PC-9 (cell line): Measurements from ENCODE around the gene DNASE1L1. TPM values are rescaled to one million over a fixed set of nuclear protein-coding genes. Genes with fewer than 3 reads are reported as not detected.
A peak's percentile ranks its signal among the peaks of the same experiment; 100 is the strongest.

Source experiments
- Bru-seq: library from RNA; stranded (reverse); fragments of 400-500 nt; gene quantifications from one replicate; lab custom pipeline; 2021; lab: Mats Ljungman, UMichigan
- BruChase-seq, 2 experiments: library from RNA; stranded (reverse); fragments of 400-500 nt; gene quantifications; one replicate each; lab custom pipeline; 2021; lab: Mats Ljungman, UMichigan
- BruUV-seq: library from RNA; stranded (reverse); fragments of 400-500 nt; replicated peaks from 2 replicates; lab custom pipeline; 2021; lab: Mats Ljungman, UMichigan
- CTCF ChIA-PET: fragments of 300-600 bp; sonication (Branson Sonifier 250); formaldehyde crosslinking; loops from one replicate; lab custom pipeline; 2022; ENCODE audit warnings: antibody characterized with exemption; lab: Charles Lee
- POLR2A ChIA-PET: fragments of 300-600 bp; sonication (Branson Sonifier 250); formaldehyde crosslinking; loops from one replicate; lab custom pipeline; 2022; ENCODE audit warnings: antibody characterized with exemption; ENCODE audit not compliant: unreplicated experiment; lab: Charles Lee
- DNase-seq, 2 experiments: peaks; one replicate each; pipeline versions ENCODE4 v3.0.0 to v3.0.0-alpha.2; 2015 to 2022; ENCODE audit warnings: mixed read lengths in 1 of 2
- H2AFZ ChIP-seq: fragments of 200-600 bp; sonication (generic); 2 replicates; pipeline ENCODE4 v1.8.1; 2017; ENCODE audit warnings: antibody characterized with exemption
- H3F3A ChIP-seq: fragments of 200-600 bp; sonication (generic); 2 replicates; pipeline ENCODE4 v1.8.1; 2017; ENCODE audit warnings: antibody characterized with exemption, mild to moderate bottlenecking, low read depth; ENCODE audit not compliant: insufficient read depth
- H3K27ac ChIP-seq: fragments of 200-600 bp; sonication (generic); 2 replicates; pipeline ENCODE4 v1.6.1; 2016; ENCODE audit warnings: mixed run types
- H3K27me3 ChIP-seq: fragments of 200-600 bp; sonication (generic); 2 replicates; pipeline ENCODE4 v1.6.1; 2016; ENCODE audit warnings: low read depth, mixed run types; ENCODE audit not compliant: insufficient read depth
- H3K36me3 ChIP-seq: fragments of 200-600 bp; sonication (generic); 2 replicates; pipeline ENCODE4 v1.6.1; 2016; ENCODE audit warnings: low read depth, mixed run types
- H3K4me1 ChIP-seq: fragments of 200-600 bp; sonication (generic); replicated peaks from 2 replicates; pipeline ENCODE4 v1.6.1; 2016; ENCODE audit warnings: mixed run types; ENCODE audit not compliant: insufficient read depth
- H3K4me2 ChIP-seq: fragments of 200-600 bp; sonication (generic); 2 replicates; pipeline ENCODE4 v1.6.1; 2017; ENCODE audit warnings: mixed run types
- H3K4me3 ChIP-seq: fragments of 200-600 bp; sonication (generic); 2 replicates; pipeline ENCODE4 v1.6.1; 2016; ENCODE audit warnings: mixed run types
- H3K79me2 ChIP-seq: fragments of 200-600 bp; sonication (generic); 2 replicates; pipeline ENCODE4 v1.6.1; 2017; ENCODE audit warnings: low read depth, mixed run types
- H3K9me2 ChIP-seq: fragments of 200-600 bp; sonication (generic); 2 replicates; pipeline ENCODE4 v1.8.1; 2017; ENCODE audit warnings: mild to moderate bottlenecking; ENCODE audit not compliant: insufficient read depth
- H3K9me3 ChIP-seq: fragments of 200-600 bp; sonication (generic); 2 replicates; pipeline ENCODE4 v1.8.1; 2016; ENCODE audit warnings: low read depth; ENCODE audit not compliant: insufficient read depth
- H4K20me1 ChIP-seq: fragments of 200-600 bp; sonication (generic); 2 replicates; pipeline ENCODE4 v1.8.1; 2017; ENCODE audit not compliant: insufficient read depth
- EZH2 ChIP-seq: fragments of 200-600 bp; sonication (generic); IDR thresholded peaks from 2 replicates; pipeline ENCODE4 v1.8.0; 2017; ENCODE audit warnings: antibody characterized with exemption, low read depth
- intact Hi-C: fragments of 100-400 bp; cut with micrococcal nuclease; formaldehyde crosslinking; loops from one replicate; pipeline ENCODE4 v1.10.0; 2022; ENCODE audit not compliant: unreplicated experiment
- long read RNA-seq: library from polyadenylated mRNA; stranded (forward); transcript quantifications from one replicate; pipeline ENCODE4 v2.0.0, GENCODE V29; 2022
- total RNA-seq: library from RNA; stranded (reverse); gene quantifications from 2 replicates; pipeline ENCODE4 v1.2.3, GENCODE V29; 2021
- TF ChIP-seq, protein P1 (sequence below): fragments of 200-600 bp; sonication (generic); conservative IDR thresholded peaks from 2 replicates; pipeline ENCODE4 v1.6.1; 2017; ENCODE audit warnings: mixed run types, antibody characterized with exemption, mild to moderate bottlenecking, moderate library complexity

DNASE1L1 gene, protein sequence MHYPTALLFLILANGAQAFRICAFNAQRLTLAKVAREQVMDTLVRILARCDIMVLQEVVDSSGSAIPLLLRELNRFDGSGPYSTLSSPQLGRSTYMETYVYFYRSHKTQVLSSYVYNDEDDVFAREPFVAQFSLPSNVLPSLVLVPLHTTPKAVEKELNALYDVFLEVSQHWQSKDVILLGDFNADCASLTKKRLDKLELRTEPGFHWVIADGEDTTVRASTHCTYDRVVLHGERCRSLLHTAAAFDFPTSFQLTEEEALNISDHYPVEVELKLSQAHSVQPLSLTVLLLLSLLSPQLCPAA
- total RNA-seq, result 25.9 and 28.3 TPM in 2 replicates
- percentile 52 among the genes with signal in this experiment for Bru-seq, nascent RNA
- BruChase-seq, experiment 1, labeled RNA remaining after a 2-hour chase, result percentile 53 among the genes with signal in this experiment
- percentile 63 among the genes with signal in this experiment for BruChase-seq, experiment 2, labeled RNA remaining after a 6-hour chase
- long read RNA-seq, transcript DNASE1L1-205 (10 exons, 3,008 nt), result major isoform, 7 of 17 reads
- long read RNA-seq, transcript DNASE1L1-203 (8 exons, 2,110 nt), result minor isoform, 5 of 17 reads
- long read RNA-seq, partial matches to known transcripts, result 1 of 17 reads
- long read RNA-seq, other reads (novel, unspliced or antisense), result 3 of 17 reads

- H3K36me3 ChIP-seq, result no peaks in the 10 kb centered on the region
- POLR2A ChIA-PET, result interaction anchor here (0.5 to 0.9 kb wide), 4 partner anchors 10 to 353 kb away, joined by 3 to 9 read pairs (median 5); partner anchors contain the start of gene DKC1
- intact Hi-C loops, result loop anchor here (1.0 to 2.0 kb wide), 3 partner anchors 38 to 81 kb away; partner anchors contain the start of genes PLXNA3 and SLC10A3
Measured at GRCh38 chrX:154409222-154409871, at the start of gene DNASE1L1. DNASE1L1 (minus strand) TSS chrX:154409254; CDS start chrX:154405568, 3,686 bp downstream.

GRCh38 chrX:154458116-154458953 is 49.3 kb upstream of the DNASE1L1 start, which contains the start of gene PLXNA3:
PLXNA3 (plus strand) TSS chrX:154458281; CDS start chrX:154460184, 1,903 bp downstream.
- no peaks in the 10 kb centered on the region for H4K20me1 ChIP-seq
- TF ChIP-seq, protein P1, sequence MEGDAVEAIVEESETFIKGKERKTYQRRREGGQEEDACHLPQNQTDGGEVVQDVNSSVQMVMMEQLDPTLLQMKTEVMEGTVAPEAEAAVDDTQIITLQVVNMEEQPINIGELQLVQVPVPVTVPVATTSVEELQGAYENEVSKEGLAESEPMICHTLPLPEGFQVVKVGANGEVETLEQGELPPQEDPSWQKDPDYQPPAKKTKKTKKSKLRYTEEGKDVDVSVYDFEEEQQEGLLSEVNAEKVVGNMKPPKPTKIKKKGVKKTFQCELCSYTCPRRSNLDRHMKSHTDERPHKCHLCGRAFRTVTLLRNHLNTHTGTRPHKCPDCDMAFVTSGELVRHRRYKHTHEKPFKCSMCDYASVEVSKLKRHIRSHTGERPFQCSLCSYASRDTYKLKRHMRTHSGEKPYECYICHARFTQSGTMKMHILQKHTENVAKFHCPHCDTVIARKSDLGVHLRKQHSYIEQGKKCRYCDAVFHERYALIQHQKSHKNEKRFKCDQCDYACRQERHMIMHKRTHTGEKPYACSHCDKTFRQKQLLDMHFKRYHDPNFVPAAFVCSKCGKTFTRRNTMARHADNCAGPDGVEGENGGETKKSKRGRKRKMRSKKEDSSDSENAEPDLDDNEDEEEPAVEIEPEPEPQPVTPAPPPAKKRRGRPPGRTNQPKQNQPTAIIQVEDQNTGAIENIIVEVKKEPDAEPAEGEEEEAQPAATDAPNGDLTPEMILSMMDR, result no peak
- TF ChIP-seq EZH2, result no peak
- H2AFZ ChIP-seq, result no peak within 1 kb of the TSS
- H3K79me2 ChIP-seq, result peaks cover 6% of the 10 kb centered on the region; the same call in 1 of the 2 replicates
- peaks cover 8% of the 10 kb centered on the region; the same call in 1 of the 2 replicates for H3F3A ChIP-seq
- no peak within 1 kb of the TSS for H3K27ac ChIP-seq
- H3K27me3 ChIP-seq, result no peaks in the 10 kb centered on the region
- CTCF ChIA-PET, result interaction anchor here (1.0 kb wide), 1 partner anchor 85 kb away, joined by 6 read pairs; no protein-coding TSS in a partner anchor
- DNase-seq, result peak in 1 of 2 experiments; percentile 76
- BruUV-seq, result TSS peak; percentile 50
- peaks cover 5% of the 10 kb centered on the region for H3K4me1 ChIP-seq
- no peaks in the 10 kb centered on the region for H3K36me3 ChIP-seq
- POLR2A ChIA-PET, result interaction anchor here (0.5 to 1.2 kb wide), 5 partner anchors 16 to 1518 kb away, joined by 3 to 6 read pairs (median 4); partner anchors contain the start of gene DNASE1L1
- intact Hi-C loops, result loop anchor here (2.0 to 5.0 kb wide), 3 partner anchors 26 to 61 kb away; partner anchors contain the start of genes DNASE1L1 and RPL10
- H3K4me3 ChIP-seq, result peak within 1 kb of the TSS; percentile 66
- no peaks in the 10 kb centered on the region for H3K9me2 ChIP-seq
- H3K9me3 ChIP-seq, result no peaks in the 10 kb centered on the region
- peak within 1 kb of the TSS; percentile 82 for H3K4me2 ChIP-seq

More at GRCh38 chrX:154409222-154409871, at the start of gene DNASE1L1:
- H3K27ac ChIP-seq, result peak within 1 kb of the TSS; percentile 83
- no peaks in the 10 kb centered on the region for H3K9me3 ChIP-seq
- peaks cover 8% of the 10 kb centered on the region; the same call in 1 of the 2 replicates for H3F3A ChIP-seq
- H3K79me2 ChIP-seq, result 0 out of 2 replicates have a peak, but pooled peaks cover 4% of the 10 kb centered on the region
- CTCF ChIA-PET, result interaction anchor here (0.6 to 1.2 kb wide), 2 partner anchors 11 to 183 kb away, joined by 5 to 6 read pairs; partner anchors contain the start of gene RPL10
- TF ChIP-seq, protein P1, result no peak
- no peak for TF ChIP-seq EZH2
- no peaks in the 10 kb centered on the region for H4K20me1 ChIP-seq
- H3K4me1 ChIP-seq, result peaks cover 19% of the 10 kb centered on the region
- H3K27me3 ChIP-seq, result no peaks in the 10 kb centered on the region
- TSS peak; percentile 27 for BruUV-seq
- DNase-seq, result peak; percentile 84 to 98
- H3K9me2 ChIP-seq, result no peaks in the 10 kb centered on the region
- peak within 1 kb of the TSS; percentile 94 for H3K4me2 ChIP-seq
- peak within 1 kb of the TSS; percentile 59 for H3K4me3 ChIP-seq
- H2AFZ ChIP-seq, result peak within 1 kb of the TSS; percentile 62; the same call in 1 of the 2 replicates
